ENCODE measurements around the gene FAM32A.

Gene FAM32A

DNA sequence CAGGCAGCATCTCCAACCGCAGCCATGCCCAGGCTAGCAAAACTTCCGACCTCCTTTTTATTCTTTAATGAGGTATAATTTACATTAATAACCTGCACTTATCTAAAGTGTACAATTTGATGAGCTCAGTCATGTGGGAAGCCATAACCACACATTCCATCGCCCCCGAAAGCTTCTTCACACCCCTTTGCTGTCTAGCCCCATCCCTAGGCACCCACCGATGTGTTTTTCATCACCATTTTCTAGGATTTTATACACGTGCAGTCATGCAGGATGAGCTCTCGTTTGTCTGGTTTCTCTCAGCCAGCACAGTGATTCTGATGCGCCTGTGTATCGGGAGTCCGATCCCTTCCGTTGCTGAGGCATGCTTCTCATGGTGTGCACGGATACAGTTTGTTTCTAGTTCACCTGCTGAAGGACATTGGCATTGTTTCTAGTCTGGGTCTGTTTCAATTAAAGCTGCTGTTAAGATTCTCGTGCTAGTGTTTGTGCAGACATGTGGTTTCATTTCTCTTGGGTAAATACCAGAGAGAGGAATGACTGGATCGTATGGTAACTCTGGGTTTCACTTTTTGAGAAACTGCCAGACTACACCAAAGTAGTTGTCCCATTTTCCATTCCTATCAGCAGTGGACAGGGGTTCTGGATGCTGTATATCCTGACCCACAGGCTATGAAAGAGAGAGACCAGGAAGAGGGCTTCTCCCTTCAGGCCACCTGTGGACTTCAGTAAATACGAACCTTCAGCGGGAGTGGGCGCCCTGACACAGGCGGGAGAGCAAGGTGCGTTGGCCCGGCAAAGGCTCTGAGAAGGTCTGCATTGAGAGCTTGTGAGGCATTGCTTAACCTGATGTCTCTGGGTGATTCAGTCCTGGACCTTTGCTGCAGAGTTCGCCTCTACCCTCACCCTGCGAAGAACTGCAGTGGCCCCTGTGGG, 17.4 kb downstream of the FAM32A start:
- no peak for DNase-seq (ENCODE audit: low read depth)

DNA sequence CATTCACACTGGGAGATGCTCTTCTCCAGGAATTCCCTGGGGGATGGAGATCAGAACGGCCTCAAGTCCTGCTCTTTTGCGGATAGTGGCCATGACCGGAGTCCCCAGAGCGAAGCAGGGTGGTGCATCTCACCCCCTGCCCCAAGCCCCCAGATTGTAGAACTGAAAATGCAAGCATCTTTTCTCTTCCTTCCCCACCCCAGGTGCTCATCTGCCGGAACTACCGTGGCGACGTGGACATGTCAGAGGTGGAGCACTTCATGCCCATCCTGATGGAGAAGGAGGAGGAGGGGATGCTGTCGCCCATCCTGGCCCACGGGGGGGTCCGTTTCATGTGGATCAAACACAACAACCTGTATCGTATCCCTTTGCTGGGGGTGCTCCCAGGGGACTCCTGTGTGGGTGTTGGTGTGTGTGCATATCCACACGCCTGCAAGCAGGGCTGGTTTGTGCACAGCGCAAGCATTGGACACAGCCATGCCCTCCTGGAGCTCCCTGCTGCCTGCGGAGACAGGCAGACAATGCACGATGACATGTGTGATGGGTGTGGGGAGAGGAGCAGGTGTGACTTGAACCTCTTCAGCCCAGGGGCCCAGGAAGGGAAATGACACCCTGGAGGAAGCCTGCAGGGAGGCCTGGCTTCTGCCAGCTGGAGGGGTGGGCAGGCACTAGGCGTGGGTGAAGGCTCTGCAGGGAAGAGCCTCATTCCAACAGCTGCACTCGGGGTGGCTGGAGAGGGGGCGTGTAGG, 18.2 kb downstream of the FAM32A start:
- DNase-seq (ENCODE audit: low read depth) = no peak

DNA sequence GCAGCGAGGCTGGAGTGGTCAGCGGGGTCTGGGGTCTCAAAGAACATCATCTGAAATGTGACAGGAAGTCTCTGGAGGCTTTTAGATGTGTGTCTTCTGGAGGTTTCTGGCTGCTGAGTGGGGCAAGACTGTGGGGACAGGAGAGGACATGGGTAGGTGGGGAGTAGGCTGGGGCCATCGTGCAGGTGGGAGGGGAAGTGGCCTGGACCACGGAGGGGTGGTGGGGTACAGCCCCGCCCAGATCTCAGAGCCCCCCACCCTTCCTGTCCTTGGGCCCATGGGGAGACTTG, 18.7 kb downstream of the FAM32A start:
- DNase-seq (ENCODE audit: low read depth) = no peak

DNA sequence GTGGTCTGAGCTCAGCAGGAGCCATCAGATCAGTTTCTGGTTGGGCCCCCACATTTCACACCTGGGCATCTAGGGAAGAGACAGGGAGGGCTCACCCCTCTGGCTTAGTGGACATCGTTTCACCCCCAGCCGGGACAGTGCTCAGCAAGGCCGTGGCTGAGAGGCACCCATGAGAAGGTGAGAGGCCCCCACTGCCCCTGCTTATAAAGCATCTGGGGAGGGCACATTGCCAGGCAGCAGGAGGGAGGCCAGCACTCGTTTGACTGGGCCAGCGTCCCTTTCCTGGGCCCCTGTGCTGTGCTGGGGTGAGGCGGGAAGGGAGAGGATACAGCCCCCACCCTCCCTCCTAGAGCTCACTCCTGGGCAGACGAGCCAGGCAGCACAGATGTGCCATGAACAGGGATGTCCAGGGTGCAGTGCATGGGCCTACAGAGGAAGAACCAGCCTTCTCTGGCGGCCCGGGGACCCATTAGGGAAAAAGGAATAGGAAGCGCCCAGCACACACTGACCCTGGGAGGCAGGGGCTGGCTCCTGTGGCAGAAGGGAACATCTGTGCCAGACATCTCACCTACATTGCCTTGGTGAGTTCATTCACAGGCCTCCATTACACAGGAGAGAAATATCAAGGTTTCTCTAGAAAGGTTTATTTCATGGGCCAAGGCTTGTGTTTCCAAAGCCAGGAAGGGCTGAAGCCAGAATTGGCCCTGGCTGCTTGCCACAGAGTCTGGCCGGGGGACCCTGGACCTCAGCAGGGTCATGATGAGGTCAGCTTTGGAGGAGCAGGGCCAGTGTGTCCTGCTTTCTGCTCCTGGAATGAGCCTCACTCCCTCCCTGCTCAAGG, 20.2 kb downstream of the FAM32A start:
- DNase-seq (ENCODE audit: low read depth) = no peak

DNA sequence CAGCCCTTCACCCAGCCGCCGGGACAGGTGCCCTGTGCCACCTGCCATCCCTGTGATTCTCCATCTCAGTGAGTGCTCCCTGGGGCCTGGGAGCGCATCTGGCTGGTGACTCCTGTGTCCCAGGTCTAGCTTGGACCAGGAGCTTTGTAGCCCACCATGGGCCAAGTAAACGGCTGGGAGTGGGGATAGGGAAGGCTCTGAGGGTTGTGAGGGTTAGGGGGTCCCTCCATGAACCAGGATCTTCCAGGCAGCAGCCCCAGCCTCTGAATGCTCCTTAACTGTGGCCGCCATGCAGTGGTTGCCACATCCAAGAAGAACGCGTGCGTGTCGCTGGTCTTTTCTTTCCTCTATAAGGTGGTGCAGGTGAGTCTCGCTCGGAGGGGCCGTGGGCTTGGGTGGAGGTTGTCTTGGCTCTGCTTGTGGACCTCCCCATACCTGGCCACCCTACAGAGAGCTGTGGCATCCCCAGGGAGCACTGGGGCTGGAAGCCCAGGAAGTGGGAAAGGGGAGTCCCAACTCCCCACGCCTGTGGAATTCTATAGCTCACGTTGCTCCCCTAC, 20.9 kb downstream of the FAM32A start:
- no peak for DNase-seq (ENCODE audit: low read depth)

DNA sequence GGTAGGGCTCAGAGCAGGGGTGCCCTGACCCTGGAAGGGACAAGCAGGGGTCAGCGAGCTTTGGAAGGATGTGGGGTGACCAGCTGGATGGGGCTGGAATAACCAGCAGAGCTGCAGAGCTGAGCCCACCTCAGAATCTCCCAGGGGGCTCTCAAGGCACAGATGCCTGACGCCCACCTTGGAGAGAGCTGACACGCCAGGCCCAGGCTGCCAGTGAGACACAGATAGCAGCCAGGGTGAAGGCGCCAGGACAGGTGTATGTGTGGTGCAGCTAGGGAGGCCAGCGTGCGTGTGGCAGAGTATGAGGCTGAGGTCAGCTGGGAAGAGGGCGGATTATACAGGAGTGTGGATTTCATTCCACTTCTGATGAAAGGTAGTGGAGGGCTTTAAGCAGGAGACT, 21.4 kb downstream of the FAM32A start:
- DNase-seq (ENCODE audit: low read depth) = no peak

DNA sequence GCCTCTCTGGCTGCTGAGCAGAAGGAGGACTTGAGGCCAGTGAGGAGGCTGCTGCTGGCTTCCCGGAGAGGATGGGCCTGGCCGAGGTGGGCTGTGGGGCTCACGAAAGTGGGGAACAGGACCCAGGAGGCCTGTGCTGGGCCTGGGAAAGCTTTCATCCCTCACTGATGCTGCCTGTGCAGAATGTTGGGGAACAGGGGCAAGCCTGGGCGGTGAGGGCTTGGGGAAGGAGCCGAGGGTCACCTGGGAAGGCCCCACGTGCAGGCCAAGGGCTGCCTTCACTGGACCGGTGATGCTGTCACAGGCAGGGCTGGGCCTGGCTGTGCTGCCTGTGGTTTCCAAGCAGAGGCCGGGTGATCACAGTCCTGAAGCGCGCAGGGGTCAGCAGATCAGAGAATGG, 21.9 kb downstream of the FAM32A start:
- no peak for DNase-seq (ENCODE audit: low read depth)

DNA sequence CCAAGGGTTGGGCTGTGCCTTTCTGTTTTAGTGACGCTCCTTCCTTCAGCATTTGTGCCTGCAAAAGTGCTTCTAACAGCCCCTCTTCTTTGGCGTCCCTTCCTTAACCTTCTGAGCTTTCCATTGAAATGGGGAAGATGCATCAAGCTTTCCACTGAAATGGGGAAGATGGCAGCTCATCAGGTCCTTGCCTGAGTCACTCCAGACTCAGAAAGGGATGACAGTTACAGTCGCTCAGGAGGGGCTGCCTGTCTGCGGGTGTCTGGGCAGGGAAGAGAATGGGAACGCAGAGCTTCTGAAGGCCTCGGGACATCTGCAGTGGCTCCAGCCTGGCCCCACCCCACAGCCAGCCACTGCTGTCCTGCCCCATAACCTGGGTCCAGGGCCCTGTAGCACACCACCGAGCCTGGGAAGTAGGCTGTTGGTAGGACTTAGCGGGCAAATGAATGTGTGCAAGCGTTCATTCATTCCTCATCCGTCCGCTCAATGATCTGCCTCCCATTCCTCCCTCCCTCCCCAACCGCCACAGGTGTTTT, 22.3 kb downstream of the FAM32A start:
- DNase-seq (ENCODE audit: low read depth) = no peak

DNA sequence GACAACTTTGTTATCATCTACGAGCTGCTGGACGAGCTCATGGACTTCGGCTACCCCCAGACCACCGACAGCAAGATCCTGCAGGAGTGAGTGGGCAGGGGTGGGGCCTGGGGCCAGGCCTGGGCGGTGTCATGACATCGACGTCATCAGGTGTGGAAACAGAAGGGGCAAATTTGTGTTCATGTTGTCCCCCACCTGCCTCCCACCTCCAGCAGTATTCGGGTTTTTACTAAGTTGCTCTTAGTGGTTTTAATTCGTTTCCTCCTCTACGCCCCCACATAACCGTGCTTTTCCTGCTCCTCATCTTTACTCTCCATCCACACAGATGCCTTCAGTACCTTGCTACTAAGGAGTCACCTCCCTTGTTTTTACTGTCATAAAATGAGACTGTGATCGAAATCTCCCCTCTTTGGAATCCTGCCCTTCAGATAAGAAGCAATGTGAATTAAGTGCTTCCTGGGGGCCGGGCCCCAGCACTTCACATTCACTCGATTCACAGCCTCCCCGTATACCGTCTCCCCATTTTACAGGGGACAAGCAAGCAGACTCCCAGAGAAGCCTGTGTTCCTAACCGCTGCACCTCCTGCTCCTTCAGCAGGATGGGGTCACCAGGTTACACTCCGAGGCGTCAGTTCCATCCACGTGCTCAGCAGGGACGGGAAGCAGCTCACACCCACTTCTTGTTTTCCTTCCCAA, 23.0 kb downstream of the FAM32A start:
- DNase-seq (ENCODE audit: low read depth) = no peak

DNA sequence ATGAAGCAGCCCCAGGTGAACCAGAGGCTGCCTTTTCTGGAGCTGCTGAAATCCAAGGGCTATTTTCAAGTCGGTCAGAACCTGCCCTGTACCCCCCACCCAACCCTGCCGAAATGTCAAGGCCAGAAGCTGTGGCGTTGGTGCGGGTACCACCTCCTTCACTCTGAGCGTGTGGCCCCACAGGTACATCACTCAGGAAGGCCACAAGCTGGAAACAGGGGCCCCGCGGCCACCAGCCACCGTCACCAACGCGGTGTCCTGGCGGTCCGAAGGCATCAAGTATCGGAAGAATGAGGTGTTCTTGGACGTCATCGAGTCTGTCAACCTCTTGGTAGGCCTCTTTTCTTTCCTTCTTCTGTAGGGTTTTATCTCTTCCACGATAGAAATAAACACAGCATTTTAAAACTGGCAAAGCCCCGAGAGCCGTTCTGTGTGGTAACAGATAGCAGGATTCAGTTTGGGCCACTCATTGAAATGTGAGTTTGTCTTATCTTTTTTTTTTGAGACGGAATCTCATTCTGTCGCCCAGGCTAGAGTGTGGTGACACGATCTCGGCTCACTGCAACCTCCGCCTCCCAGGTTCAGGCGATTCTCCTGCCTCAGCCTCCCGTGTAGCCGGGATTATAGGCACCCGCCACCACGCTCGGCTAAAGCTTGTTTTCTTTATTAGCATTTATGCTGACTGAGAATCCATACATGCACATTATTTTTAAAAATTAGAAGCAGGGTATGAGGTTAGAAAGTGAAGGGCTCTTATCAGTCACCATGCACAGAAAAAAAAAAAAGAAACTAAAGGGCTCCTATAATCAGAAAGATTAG, 23.8 kb downstream of the FAM32A start:
- DNase-seq (ENCODE audit: low read depth) = no peak

DNA sequence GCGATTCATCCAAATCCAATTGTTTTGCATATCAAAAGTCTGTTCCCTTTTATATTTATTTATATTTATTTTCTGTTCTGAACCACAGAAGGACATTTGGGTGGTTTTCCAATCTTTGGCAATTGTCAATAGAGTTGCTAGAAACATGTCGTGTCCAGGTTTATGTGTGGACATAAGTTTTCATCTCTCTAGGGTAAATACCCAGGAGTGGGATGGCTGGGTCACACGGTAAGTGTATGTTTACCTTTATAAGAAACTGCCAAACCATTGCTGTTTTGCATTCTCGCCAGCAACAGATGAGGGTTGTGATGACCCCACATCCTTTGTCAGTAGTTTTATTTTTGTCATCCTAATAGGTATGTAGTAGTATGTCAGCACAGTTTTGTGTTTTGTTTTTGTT, 25.0 kb downstream of the FAM32A start:
- DNase-seq (ENCODE audit: low read depth) = no peak

DNA sequence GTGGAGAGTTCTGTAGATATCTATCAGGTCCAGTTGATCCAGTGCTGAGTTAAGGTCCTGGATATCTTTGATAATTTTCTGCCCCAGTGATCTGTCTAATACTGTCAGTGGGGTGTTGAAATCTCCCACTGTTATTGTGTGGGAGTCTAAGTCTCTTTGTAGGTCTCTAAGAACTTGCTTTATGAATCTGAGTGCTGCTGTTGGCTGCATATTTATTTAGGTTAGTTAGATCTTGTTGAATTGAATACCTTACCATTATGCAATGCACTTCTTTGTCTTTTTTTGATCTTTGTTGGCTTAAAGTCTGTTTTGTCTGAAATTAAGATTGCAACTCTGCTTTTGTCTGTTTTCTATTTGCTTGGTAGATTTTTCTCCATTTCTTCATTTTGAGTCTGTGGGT, 27.9 kb downstream of the FAM32A start:
- no peak for DNase-seq (ENCODE audit: low read depth)

DNA sequence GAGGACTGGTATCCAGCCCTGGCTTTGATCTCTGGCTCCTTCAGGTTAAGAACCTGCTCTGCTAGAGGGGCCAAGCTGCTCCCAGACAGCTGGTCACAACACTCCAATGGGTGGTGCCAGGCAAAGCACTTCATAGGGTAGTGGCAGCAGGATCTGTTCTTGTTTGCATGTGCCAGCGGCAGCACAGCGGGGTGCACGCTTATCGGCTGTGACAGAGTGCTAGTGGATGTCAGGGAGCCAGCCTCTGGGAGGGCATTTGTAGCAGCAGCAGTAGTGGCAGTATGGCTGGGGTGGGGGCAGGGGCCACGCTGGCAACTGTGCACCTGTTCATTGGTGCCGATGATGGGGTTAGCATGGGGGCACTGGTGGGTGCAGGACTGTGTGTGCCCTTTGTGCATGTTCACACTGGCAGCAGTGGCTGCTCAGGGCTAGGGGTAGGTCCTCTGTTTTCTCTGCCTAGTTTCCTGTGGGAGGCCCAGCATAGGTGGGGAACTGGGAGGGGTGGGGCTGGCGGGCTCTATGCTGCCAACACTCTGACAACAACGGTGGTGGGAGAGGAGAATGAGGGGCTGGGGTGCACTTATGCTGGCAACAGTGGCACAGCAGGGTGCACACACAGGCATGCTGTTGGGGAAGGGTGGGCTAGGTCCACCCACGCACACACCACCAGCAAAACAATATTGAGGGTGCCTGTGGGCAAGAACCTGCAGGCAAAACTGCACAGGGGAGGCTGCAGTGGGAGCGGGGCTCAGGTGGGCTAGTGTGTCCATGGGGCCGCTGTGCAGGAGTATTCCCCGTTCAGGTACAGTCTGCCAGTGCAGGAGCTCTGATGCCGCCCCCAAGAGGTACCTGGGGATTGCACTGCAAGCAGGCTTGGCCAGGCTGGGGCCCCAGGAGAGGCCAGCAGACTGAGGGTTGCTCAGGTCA, 31.8 kb downstream of the FAM32A start:
- no peak for DNase-seq (ENCODE audit: low read depth)

DNA sequence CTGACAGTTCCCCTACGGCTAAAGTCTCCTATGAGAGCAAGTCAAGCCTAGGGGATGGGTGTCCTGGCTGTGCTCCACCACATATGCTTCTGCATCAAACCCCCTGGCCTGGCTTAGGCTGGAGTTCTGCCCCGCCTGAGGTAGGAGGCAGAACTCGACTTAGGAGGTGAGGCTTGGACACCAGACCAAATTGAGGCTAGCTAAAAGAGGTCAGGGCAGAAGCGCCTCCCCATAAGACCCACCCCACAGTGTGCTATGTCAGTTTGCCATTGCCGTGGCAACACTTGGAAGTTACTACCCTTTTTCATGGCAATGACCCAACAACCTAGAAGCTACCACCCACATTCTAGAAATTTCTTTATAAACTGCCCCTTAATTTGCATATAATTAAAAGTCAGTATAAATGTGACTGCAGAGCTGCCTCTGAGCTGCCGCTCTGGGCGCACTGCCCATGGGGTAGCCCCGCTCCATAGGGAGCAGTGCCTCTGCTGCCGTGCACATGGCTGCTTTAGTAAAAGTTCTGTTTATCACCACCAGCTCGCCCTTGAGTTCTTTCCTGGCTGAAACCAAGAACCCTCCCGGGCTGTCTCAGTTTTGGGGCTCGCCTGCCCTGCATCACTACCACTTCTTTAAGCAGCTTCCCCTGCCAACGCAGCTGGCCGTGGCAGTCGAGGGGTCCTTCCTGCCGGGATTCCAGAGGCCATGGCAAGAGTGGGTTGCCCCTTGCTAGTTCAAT, 32.7 kb downstream of the FAM32A start:
- no peak for DNase-seq (ENCODE audit: low read depth)

DNA sequence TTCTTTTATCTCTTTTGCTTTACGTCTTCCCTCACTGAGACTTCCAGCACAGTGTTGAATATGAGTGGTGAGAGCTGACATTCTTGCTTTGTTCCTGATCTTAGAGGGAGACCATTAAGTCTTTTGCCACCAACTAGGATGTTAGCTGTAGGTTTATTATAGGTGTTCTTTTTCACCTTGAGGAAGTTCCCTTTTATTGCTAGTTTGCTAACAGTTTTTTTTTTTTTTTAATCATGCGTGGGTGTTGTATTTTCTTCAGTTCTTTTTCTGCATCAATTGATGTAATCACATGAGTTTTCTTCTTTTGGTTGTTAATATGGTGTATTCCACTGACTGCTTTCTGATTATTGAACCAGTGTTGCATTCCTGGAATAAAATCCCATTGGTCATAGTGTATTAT, 33.6 kb downstream of the FAM32A start:
- no peak for DNase-seq (ENCODE audit: low read depth)

DNA sequence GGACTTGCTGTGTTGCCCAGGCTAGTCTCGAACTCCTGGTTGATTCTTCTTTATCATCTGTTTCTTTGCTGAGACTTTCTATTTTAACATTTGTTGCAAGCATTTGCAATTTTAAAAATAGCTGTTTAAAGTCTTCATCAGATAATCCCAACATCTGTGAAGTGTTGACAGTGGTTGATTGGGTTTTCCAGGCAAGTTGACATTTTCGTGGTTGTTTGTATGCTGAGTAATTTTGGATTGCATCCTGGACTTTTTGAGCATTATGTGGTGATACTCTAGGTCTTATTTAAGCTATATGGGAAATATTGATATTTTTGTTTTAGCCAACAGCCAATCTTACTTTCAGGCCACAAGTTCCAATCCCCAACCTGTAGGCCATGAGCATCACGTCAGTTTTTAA, 37.6 kb downstream of the FAM32A start:
- DNase-seq (ENCODE audit: low read depth) = no peak

DNA sequence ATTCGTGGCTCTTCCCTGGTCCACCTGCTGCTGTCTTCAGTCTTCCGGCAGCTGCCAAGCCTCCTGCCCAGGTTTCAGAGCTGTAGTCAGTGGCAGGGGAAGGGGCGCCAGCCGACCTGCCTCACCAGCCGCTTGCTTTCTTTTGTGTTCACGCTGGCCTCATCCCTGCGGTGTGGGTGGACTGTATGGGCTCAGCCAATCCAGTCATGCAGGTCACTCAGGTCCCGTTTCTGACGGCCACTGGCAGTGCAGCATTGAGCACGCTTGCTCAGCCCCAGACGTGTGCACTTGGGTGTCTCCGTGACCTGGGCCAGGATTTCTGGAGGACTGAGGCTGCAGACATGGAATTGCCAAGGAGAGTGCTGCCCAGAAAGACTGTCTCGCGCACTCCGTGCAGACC, 38.5 kb downstream of the FAM32A start:
- DNase-seq (ENCODE audit: low read depth) = no peak

DNA sequence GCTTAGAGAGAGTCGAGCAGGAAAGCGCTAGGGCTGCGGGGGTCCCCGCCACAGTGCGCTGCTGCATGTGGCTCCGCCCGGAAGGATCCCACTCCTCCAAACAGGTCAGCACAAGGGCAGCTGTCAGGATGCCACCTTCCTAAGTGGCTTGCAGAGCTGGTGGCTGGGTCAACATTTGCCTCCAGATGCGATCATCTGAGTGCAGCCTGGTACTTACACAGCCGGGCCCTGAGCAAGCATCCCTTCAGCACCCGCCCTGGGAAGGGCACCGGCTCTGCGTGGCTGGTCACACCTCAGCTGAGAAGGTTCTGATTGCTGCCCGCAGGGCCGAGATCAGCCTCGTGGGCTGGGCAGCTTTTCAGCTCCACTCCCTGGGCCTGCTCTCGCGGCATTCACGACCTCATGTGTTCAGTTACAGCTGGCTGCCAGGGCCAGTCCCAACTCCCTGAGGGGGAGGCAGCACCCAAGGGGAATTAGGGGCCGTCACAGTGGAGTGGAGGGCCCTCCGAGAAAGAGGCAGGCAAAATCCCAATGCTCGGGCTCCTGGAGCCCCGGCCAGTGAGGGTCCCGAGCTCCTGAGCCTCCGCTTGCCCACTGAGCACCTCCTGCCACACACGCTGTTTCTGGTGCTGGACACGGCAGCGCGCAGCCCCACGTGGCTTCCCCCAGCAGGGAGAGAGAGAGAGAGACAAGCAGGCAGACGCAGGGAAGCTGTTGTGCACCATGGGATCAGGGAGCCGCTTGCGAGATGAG, 39.3 kb downstream of the FAM32A start:
- no peak for DNase-seq (ENCODE audit: low read depth)

All from T follicular helper cell (primary cell).